H1 (cell line): Measurements from ENCODE around the gene JADE1. TPM values are rescaled to one million over a fixed set of nuclear protein-coding genes. Genes with fewer than 3 reads are reported as not detected.

Experiments used
- CTCF ChIA-PET: fragments of 300-600 bp; sonication (Branson Sonifier 250); formaldehyde crosslinking; loops from one replicate; lab custom pipeline; 2021; ENCODE audit not compliant: partially characterized antibody; lab: Charles Lee
- POLR2A ChIA-PET: fragments of 300-600 bp; sonication (Branson Sonifier 250); formaldehyde crosslinking; loops from one replicate; lab custom pipeline; 2021; ENCODE audit warnings: inconsistent platforms; ENCODE audit not compliant: partially characterized antibody; lab: Charles Lee
- DNase-seq, 2 experiments: peaks; one replicate each; pipeline versions ENCODE4 v3.0.0 to v3.0.0-alpha.2; 2010 to 2022; ENCODE audit warnings: low spot score in 2 of 2, low read depth in 1 of 2, mixed read lengths in 1 of 2
- FAIRE-seq: peaks from 2 replicates; lab custom pipeline; 2011; peaks lifted over from hg19 to GRCh38; lab: Jason Lieb, UNC
- H2AFZ ChIP-seq: 2 replicates; pipeline ENCODE4 v1.8.1; 2012; ENCODE audit warnings: low read length, inconsistent platforms
- H2AK5ac ChIP-seq: 2 replicates; pipeline ENCODE4 v1.6.1; 2013; ENCODE audit warnings: low read depth, low read length
- H2BK120ac ChIP-seq: replicated peaks from 2 replicates; pipeline ENCODE3; 2013; ENCODE audit warnings: low read depth, low read length, inconsistent platforms
- H2BK12ac ChIP-seq: 2 replicates; pipeline ENCODE4 v1.6.1; 2013; ENCODE audit warnings: low read depth, low read length
- H2BK15ac ChIP-seq: 2 replicates; pipeline ENCODE4 v1.6.1; 2013; ENCODE audit warnings: low read length
- H2BK20ac ChIP-seq: 2 replicates; pipeline ENCODE4 v1.6.1; 2013; ENCODE audit warnings: low read length
- H2BK5ac ChIP-seq: 2 replicates; pipeline ENCODE4 v1.6.1; 2013; ENCODE audit warnings: low read depth, low read length
- H3K14ac ChIP-seq: 2 replicates; pipeline ENCODE4 v1.6.1; 2013; ENCODE audit warnings: inconsistent platforms; ENCODE audit not compliant: insufficient read length
- H3K18ac ChIP-seq: 2 replicates; pipeline ENCODE4 v1.6.1; 2013; ENCODE audit warnings: low read length; ENCODE audit errors: extremely low read depth
- H3K23ac ChIP-seq: 2 replicates; pipeline ENCODE4 v1.6.1; 2013; ENCODE audit warnings: inconsistent platforms; ENCODE audit not compliant: insufficient read length
- H3K23me2 ChIP-seq: 2 replicates; pipeline ENCODE4 v1.6.1; 2013; ENCODE audit warnings: low read depth, low read length
- H3K27ac ChIP-seq: 2 replicates; pipeline ENCODE4 v1.6.1; 2011; ENCODE audit warnings: low read depth, low read length, inconsistent platforms
- H3K27me3 ChIP-seq, 4 experiments: replicated peaks in 1 of 4; 1 replicate in 1 of 4; 2 replicates in 3 of 4; pipeline versions ENCODE4 v1.6.1 to v1.8.1; 2011 to 2013; ENCODE audit warnings: low read length in 3 of 4, mild to moderate bottlenecking in 3 of 4, inconsistent platforms in 2 of 4, mixed read lengths in 2 of 4, moderate library complexity in 1 of 4; ENCODE audit not compliant: control insufficient read depth in 3 of 4, insufficient read depth in 3 of 4; ENCODE audit errors: extremely low read depth in 1 of 4
- H3K36me3 ChIP-seq, 4 experiments: 2 replicates each; pipeline versions ENCODE4 v1.6.1 to v1.8.1; 2011 to 2013; ENCODE audit warnings: mild to moderate bottlenecking in 4 of 4, low read length in 3 of 4, moderate library complexity in 2 of 4, control low read depth in 1 of 4, inconsistent platforms in 1 of 4; ENCODE audit not compliant: insufficient read depth in 4 of 4, control insufficient read depth in 2 of 4
- H3K4ac ChIP-seq: replicated peaks from 2 replicates; pipeline ENCODE3; 2013; ENCODE audit warnings: low read length, low read depth, mixed read lengths, inconsistent platforms; ENCODE audit not compliant: insufficient read length
- H3K4me1 ChIP-seq, 4 experiments: replicated peaks in 1 of 4; 1 replicate in 1 of 4; 2 replicates in 3 of 4; pipeline versions ENCODE4 v1.6.1 to v1.8.1; 2011 to 2013; ENCODE audit warnings: low read length in 3 of 4, inconsistent platforms in 2 of 4, mixed read lengths in 1 of 4; ENCODE audit not compliant: insufficient read depth in 4 of 4, control insufficient read depth in 3 of 4
- H3K4me2 ChIP-seq, 2 experiments: 2 replicates each; pipeline versions ENCODE4 v1.6.1 to v1.8.1; 2011 to 2013; ENCODE audit warnings: low read depth in 2 of 2, low read length in 2 of 2, control low read depth in 1 of 2, inconsistent platforms in 1 of 2, mild to moderate bottlenecking in 1 of 2; ENCODE audit not compliant: insufficient read depth in 1 of 2
- H3K4me3 ChIP-seq, 4 experiments: fragments of 200-600, 300-600 bp in 1 of 4; sonication (generic), shearing (Covaris generic), sonication (Bioruptor Twin) in 1 of 4; 2 replicates each; pipeline versions ENCODE4 v1.5.1 to v1.8.1; 2011 to 2016; ENCODE audit warnings: low read length in 4 of 4, low read depth in 3 of 4, control low read depth in 2 of 4, inconsistent platforms in 2 of 4, mild to moderate bottlenecking in 2 of 4, mixed read lengths in 1 of 4, moderate library complexity in 1 of 4; ENCODE audit not compliant: insufficient read depth in 2 of 4; ENCODE audit errors: extremely low read depth in 1 of 4
- H3K56ac ChIP-seq: replicated peaks from 2 replicates; pipeline ENCODE3; 2013; ENCODE audit warnings: low read depth, mild to moderate bottlenecking, mixed read lengths, low read length, inconsistent platforms; ENCODE audit not compliant: insufficient read length
- H3K79me1 ChIP-seq: 2 replicates; pipeline ENCODE4 v1.6.1; 2013; ENCODE audit warnings: low read depth, low read length, control low read depth
- H3K79me2 ChIP-seq, 2 experiments: 2 replicates each; pipeline versions ENCODE4 v1.6.1 to v1.8.1; 2012 to 2013; ENCODE audit warnings: low read length in 2 of 2, mild to moderate bottlenecking in 2 of 2, inconsistent platforms in 1 of 2; ENCODE audit not compliant: insufficient read depth in 2 of 2, control insufficient read depth in 1 of 2
- H3K9ac ChIP-seq, 4 experiments: replicated peaks in 1 of 4; 1 replicate in 1 of 4; 2 replicates in 3 of 4; pipeline versions ENCODE4 v1.6.1 to v1.8.1; 2011 to 2013; ENCODE audit warnings: low read depth in 3 of 4, low read length in 3 of 4, control low read depth in 2 of 4, mild to moderate bottlenecking in 2 of 4, moderate library complexity in 2 of 4, inconsistent platforms in 1 of 4; ENCODE audit errors: extremely low read depth in 1 of 4
- H3K9me3 ChIP-seq, 2 experiments: 2 replicates each; pipeline versions ENCODE4 v1.6.1 to v1.8.1; 2012 to 2013; ENCODE audit warnings: mild to moderate bottlenecking in 2 of 2, moderate library complexity in 2 of 2, control low read depth in 1 of 2, inconsistent platforms in 1 of 2, low read depth in 1 of 2, low read length in 1 of 2, mixed read lengths in 1 of 2; ENCODE audit not compliant: insufficient read depth in 2 of 2
- H4K20me1 ChIP-seq, 2 experiments: replicated peaks in 1 of 2; 2 replicates each; pipeline versions ENCODE3 to v1.8.1; 2011 to 2013; ENCODE audit warnings: inconsistent platforms in 2 of 2, low read length in 2 of 2, mild to moderate bottlenecking in 1 of 2; ENCODE audit not compliant: insufficient read depth in 2 of 2, control insufficient read depth in 1 of 2
- H4K5ac ChIP-seq: 2 replicates; pipeline ENCODE4 v1.6.1; 2013; ENCODE audit warnings: low read length, low read depth, mixed read lengths, inconsistent platforms; ENCODE audit not compliant: insufficient read length
- H4K8ac ChIP-seq: 2 replicates; pipeline ENCODE4 v1.8.0; 2013; ENCODE audit warnings: mild to moderate bottlenecking, moderate library complexity, low read length, inconsistent platforms; ENCODE audit not compliant: insufficient read depth; ENCODE audit errors: extremely low read depth
- H4K91ac ChIP-seq: replicated peaks from 2 replicates; pipeline ENCODE3; 2013; ENCODE audit warnings: low read length, mixed read lengths, inconsistent platforms; ENCODE audit not compliant: insufficient read length
- GABPA ChIP-seq: IDR thresholded peaks from 2 replicates; pipeline ENCODE4 v1.6.1; 2011; ENCODE audit warnings: mild to moderate bottlenecking, low read length, moderate library complexity, borderline replicate concordance; ENCODE audit not compliant: insufficient read depth
- POLR2A ChIP-seq, 2 experiments: IDR thresholded peaks; 1 replicate in 1 of 2; 2 replicates in 1 of 2; pipeline ENCODE4 v1.6.1; 2011; ENCODE audit warnings: low read depth in 2 of 2, low read length in 2 of 2, mild to moderate bottlenecking in 2 of 2; ENCODE audit errors: control extremely low read depth in 1 of 2
- POLR2AphosphoS5 ChIP-seq: IDR thresholded peaks from 2 replicates; pipeline ENCODE4 v1.6.1; 2011; ENCODE audit warnings: low read depth, low read length
- WGBS, 2 experiments: shearing (Covaris generic) in 1 of 2; methylation state at CpG; one replicate each; pipeline versions ENCODE4 v1.1.6 to v1.1.7; 2013 to 2015; ENCODE audit warnings: low lambda C conversion rate in 2 of 2, mixed read lengths in 2 of 2, inconsistent platforms in 1 of 2, low coverage in 1 of 2, missing lambda C conversion rate in 1 of 2; ENCODE audit not compliant: insufficient replicate concordance in 2 of 2, insufficient coverage in 1 of 2, insufficient read length in 1 of 2; ENCODE audit errors: extremely low coverage in 1 of 2, missing lambda C conversion rate in 1 of 2; 5-methylcytosine and 5-hydroxymethylcytosine counted together
- polyA plus RNA-seq, 7 experiments: library from polyadenylated mRNA; depleted of rRNA in 3 of 7; stranded (reverse) in 5 of 7; unstranded in 2 of 7; fragments of >200 nt in 5 of 7; fragments of 200-250 nt in 2 of 7; gene quantifications; 1 replicate in 5 of 7; 2 replicates in 1 of 7; 4 replicates in 1 of 7; pipeline versions ENCODE4 v1.2.1 to v1.2.3, GENCODE V29; 2011 to 2013; ENCODE audit warnings: missing spikeins in 2 of 7, mixed read lengths in 2 of 7
- total RNA-seq: library from RNA; stranded (reverse); fragmentation: NEBNext Ultra II Directional; extraction: Animal tissue kit (Norgen Biotek cat#: 25700); gene quantifications from 2 replicates; pipeline ENCODE4 v1.2.1, GENCODE V29; 2021

JADE1 gene
- total and polyA plus RNA-seq, 2 of the 8 experiments (the other 6 are each of a cell fraction or from before 2014, with no cell fraction given): 37.7 to 213 TPM

DNA sequence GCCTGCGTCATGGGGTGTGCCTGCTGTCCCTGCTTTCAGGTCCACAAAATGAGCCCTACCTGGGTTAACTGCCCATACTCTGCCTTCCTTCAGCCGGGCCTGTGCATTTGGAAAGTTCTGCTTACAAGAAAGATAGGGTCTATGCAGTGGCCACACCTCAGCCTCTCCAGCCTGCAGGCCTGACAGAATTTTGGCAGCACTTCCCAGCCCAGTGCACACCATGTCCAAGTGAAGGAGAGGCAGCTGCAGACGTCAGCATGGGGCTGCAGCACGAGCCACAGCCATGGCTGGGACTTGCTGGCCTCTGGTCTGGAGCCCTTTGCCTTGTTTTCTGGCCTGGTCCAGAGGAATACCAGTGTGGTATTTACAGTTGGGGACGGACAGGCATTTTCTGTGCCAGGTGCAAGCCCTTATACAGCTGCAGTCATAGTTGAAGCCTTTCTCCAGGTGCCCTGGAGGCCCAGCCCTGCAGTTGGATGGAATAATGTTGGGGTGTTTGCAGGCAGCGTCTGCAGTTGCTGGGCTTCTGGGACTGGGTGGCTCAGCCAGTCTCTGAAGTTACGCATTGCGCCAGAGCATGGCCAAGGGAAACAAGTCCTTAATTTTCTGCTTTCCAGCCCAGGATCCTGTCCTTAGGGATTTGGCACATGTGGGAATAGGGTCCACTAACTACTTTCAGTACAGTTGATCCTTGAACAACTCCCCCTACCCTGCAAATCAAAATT is 26.2 kb downstream of the JADE1 start:
- H3K9me3 ChIP-seq: no peaks in the 10 kb centered on the region
- no peak overlapping the region for H2BK5ac ChIP-seq
- FAIRE-seq (no peak), DNase-seq (no peak)
- peak overlapping the region in 1 of 2 experiments; percentile 17; a peak in 1 of 4 replicates for H3K4me2 ChIP-seq
- no peak overlapping the region for H3K14ac ChIP-seq
- no peak overlapping the region for H3K4ac ChIP-seq
- CTCF ChIA-PET: interaction anchor here (0.6 to 3.9 kb wide), 4 partner anchors 22 to 272 kb away, joined by 3 to 12 read pairs (median 4); no protein-coding TSS in a partner anchor
- H4K91ac ChIP-seq: no peak overlapping the region
- no peak overlapping the region for H3K56ac ChIP-seq
- H4K20me1 ChIP-seq: peaks cover 56 to 66% of the 10 kb centered on the region in 2 experiments
- 90% methylated on average over 8 of the region's 8 CpGs; no CpG with 5 or more reads in 1 of the 2 experiments for WGBS, 2 experiments
- H3K27ac ChIP-seq: no peak overlapping the region
- no peak overlapping the region for H4K5ac ChIP-seq
- POLR2A ChIA-PET: interaction anchor here (0.9 to 21.1 kb wide), 5 partner anchors 12 to 23 kb away, joined by 4 to 204 read pairs (median 7); no protein-coding TSS in a partner anchor
- H3K9ac ChIP-seq: no peak overlapping the region
- no peak overlapping the region for H2BK12ac ChIP-seq
- H3K23me2 ChIP-seq: 0 out of 2 replicates have a peak, but pooled peaks cover 3% of the 10 kb centered on the region
- peaks cover 9 to 32% (median 26%) of the 10 kb centered on the region in 4 experiments for H3K4me1 ChIP-seq
- H4K8ac ChIP-seq: no peak overlapping the region; the same call in 1 of the 2 replicates
- no peak overlapping the region for H2BK20ac ChIP-seq
- H3K27me3 ChIP-seq: no peaks in the 10 kb centered on the region
- H2AFZ ChIP-seq: no peak overlapping the region
- H3K36me3 ChIP-seq: peaks cover 17 to 82% (median 48%) of the 10 kb centered on the region in 4 experiments
- H2BK15ac ChIP-seq: no peak overlapping the region
- H3K23ac ChIP-seq: no peak overlapping the region
- no peak overlapping the region for H2BK120ac ChIP-seq
- no peak overlapping the region for H3K4me3 ChIP-seq
- no peak overlapping the region for H2AK5ac ChIP-seq
- no peak overlapping the region for H3K18ac ChIP-seq
- peaks cover 4% of the 10 kb centered on the region; the same call in 1 of the 2 replicates for H3K79me1 ChIP-seq
- peaks cover 82 to 100% of the 10 kb centered on the region in 2 experiments for H3K79me2 ChIP-seq
- TF ChIP-seq GABPA: no peak
- TF ChIP-seq POLR2AphosphoS5: peak; percentile 20; the same call in 1 of the 2 replicates
- TF ChIP-seq POLR2A (IDR thresholded peaks at IDR 0.05; ENCODE audit: control extremely low read depth in 1 of 2, low read depth in 2 of 2, low read length in 2 of 2): peak in 1 of 2 experiments; percentile 31; a peak in 1 of 3 replicates
